HepG2 (cell line): Measurements from ENCODE around the gene THAP5. TPM values are rescaled to one million over a fixed set of nuclear protein-coding genes. Genes with fewer than 3 reads are reported as not detected.

ENCODE experiments used
- ARID2 ChIP-seq: sonication (generic); formaldehyde crosslinking; IDR thresholded peaks from 2 replicates; pipeline ENCODE4 v1.8.1; 2022; ENCODE audit warnings: mild to moderate bottlenecking, missing genetic modification reagents, borderline replicate concordance
- ARNT ChIP-seq: fragments of 450-650 bp; IDR thresholded peaks from 2 replicates; pipeline ENCODE4 v1.6.1; 2017
- ATAD3A ChIP-seq: sonication (generic); formaldehyde crosslinking; IDR thresholded peaks from 2 replicates; pipeline ENCODE4 v1.4.0; 2020; ENCODE audit warnings: missing genetic modification reagents
- BRD4 ChIP-seq: sonication (generic); formaldehyde crosslinking; IDR thresholded peaks from 2 replicates; pipeline ENCODE4 v1.4.0; 2020; ENCODE audit warnings: missing genetic modification reagents
- CBFB ChIP-seq: sonication (generic); formaldehyde crosslinking; IDR thresholded peaks from 2 replicates; pipeline ENCODE4 v1.4.0; 2020; ENCODE audit warnings: missing genetic modification reagents
- CBX1 ChIP-seq: IDR thresholded peaks from one replicate; pipeline ENCODE4 v1.6.1; 2016; ENCODE audit warnings: antibody characterized with exemption, low read depth
- ELK4 ChIP-seq: sonication (generic); formaldehyde crosslinking; IDR thresholded peaks from 2 replicates; pipeline ENCODE4 v1.9.0; 2021; ENCODE audit warnings: missing genetic modification reagents, borderline replicate concordance
- KAT8 ChIP-seq: IDR thresholded peaks from 2 replicates; pipeline ENCODE4 v1.6.1; 2016; ENCODE audit warnings: missing genetic modification reagents, missing compliant biosample characterization
- LCORL ChIP-seq, 2 experiments: fragments of 450-650 bp in 1 of 2; sonication (generic) in 1 of 2; formaldehyde crosslinking in 1 of 2; IDR thresholded peaks; 2 replicates each; pipeline versions ENCODE4 v1.5.0 to v1.6.1; 2017 to 2020; ENCODE audit warnings: antibody characterized with exemption in 1 of 2, missing genetic modification reagents in 1 of 2
- MTA3 ChIP-seq: sonication (generic); formaldehyde crosslinking; IDR thresholded peaks from 2 replicates; pipeline ENCODE4 v1.4.0; 2020; ENCODE audit warnings: missing genetic modification reagents
- MXD1 ChIP-seq: sonication (generic); formaldehyde crosslinking; IDR thresholded peaks from 2 replicates; pipeline ENCODE4 v1.4.0; 2020; ENCODE audit warnings: mild to moderate bottlenecking, missing genetic modification reagents
- NFRKB ChIP-seq: fragments of 450-650 bp; IDR thresholded peaks from 2 replicates; pipeline ENCODE4 v1.6.1; 2017
- NFYC ChIP-seq: IDR thresholded peaks from 2 replicates; pipeline ENCODE4 v1.6.1; 2016; ENCODE audit warnings: missing genetic modification reagents, missing compliant biosample characterization
- SAP130 ChIP-seq: IDR thresholded peaks from 2 replicates; pipeline ENCODE4 v1.6.1; 2016; ENCODE audit warnings: low read depth
- TEAD2 ChIP-seq: sonication (generic); formaldehyde crosslinking; IDR thresholded peaks from 2 replicates; pipeline ENCODE4 v1.9.0; 2021; ENCODE audit warnings: missing genetic modification reagents
- TFAP4 ChIP-seq: sonication (generic); IDR thresholded peaks from 2 replicates; pipeline ENCODE4 v1.6.1; 2016; ENCODE audit warnings: low read depth, borderline replicate concordance
- ZFP62 ChIP-seq: sonication (generic); formaldehyde crosslinking; IDR thresholded peaks from 2 replicates; pipeline ENCODE4 v1.4.0; 2020; ENCODE audit warnings: missing genetic modification reagents
- ZNF160 ChIP-seq: sonication (generic); formaldehyde crosslinking; IDR thresholded peaks from 2 replicates; pipeline ENCODE4 v1.8.0; 2022; ENCODE audit warnings: mild to moderate bottlenecking, inconsistent platforms, missing genetic modification reagents
- ZNF614 ChIP-seq: IDR thresholded peaks from 2 replicates; pipeline ENCODE4 v1.6.1; 2018; ENCODE audit warnings: missing biosample characterization, missing genetic modification reagents, inconsistent platforms, borderline replicate concordance
- ZNF644 ChIP-seq: IDR thresholded peaks from 2 replicates; pipeline ENCODE4 v1.6.1; 2016; ENCODE audit warnings: low read depth
- ZNF749 ChIP-seq: sonication (generic); formaldehyde crosslinking; IDR thresholded peaks from 2 replicates; pipeline ENCODE4 v1.8.0; 2022; ENCODE audit warnings: mild to moderate bottlenecking, missing genetic modification reagents, moderate library complexity, borderline replicate concordance
- ZNF777 ChIP-seq: sonication (generic); formaldehyde crosslinking; IDR thresholded peaks from 2 replicates; pipeline ENCODE4 v1.4.0; 2020; ENCODE audit warnings: missing genetic modification reagents
- ZNF788 ChIP-seq: sonication (generic); formaldehyde crosslinking; IDR thresholded peaks from 2 replicates; pipeline ENCODE4 v1.5.0; 2020; ENCODE audit warnings: mild to moderate bottlenecking, missing genetic modification reagents, borderline replicate concordance
- polyA plus RNA-seq, 8 experiments: library from polyadenylated mRNA; depleted of rRNA in 3 of 8; stranded (reverse) in 7 of 8; unstranded in 1 of 8; fragments of >200 nt; fragmentation: Illumina TruSeq in 4 of 8; extraction: Trizol in 4 of 8; gene quantifications; 2 replicates each; pipeline versions ENCODE4 v1.2.1 to v1.2.3, GENCODE V29; 2011 to 2016; ENCODE audit warnings: low read depth in 4 of 8, missing spikeins in 1 of 8, mixed read lengths in 1 of 8; ENCODE audit not compliant: insufficient read depth in 1 of 8
- total RNA-seq, 5 experiments: library from RNA; depleted of rRNA; stranded (reverse); fragments of >200 nt; fragmentation: Illumina TruSeq; extraction: Trizol; gene quantifications; 2 replicates each; pipeline ENCODE4 v1.2.3, GENCODE V29; 2016; ENCODE audit warnings: low read depth in 1 of 5
- TF ChIP-seq, protein P1 (sequence below): IDR thresholded peaks from 2 replicates; pipeline ENCODE4 v1.6.1; 2016; ENCODE audit warnings: missing biosample characterization, missing genetic modification reagents, low read depth
- TF ChIP-seq, protein P2 (sequence below): sonication (generic); formaldehyde crosslinking; IDR thresholded peaks from 2 replicates; pipeline ENCODE4 v1.4.0; 2020; ENCODE audit warnings: mild to moderate bottlenecking, missing genetic modification reagents
- TF ChIP-seq, protein P3 (sequence below): sonication (generic); formaldehyde crosslinking; conservative IDR thresholded peaks from 2 replicates; pipeline ENCODE4 v1.4.0; 2020; ENCODE audit warnings: missing genetic modification reagents

The THAP5 gene
- total and polyA plus RNA-seq, 2 of the 13 experiments (the other 11 are each of a cell fraction or from before 2014, with no cell fraction given), result 3.6 to 11.8 TPM

- TF ChIP-seq CBX1 (no peak), ELK4 (CRISPR knock-in tag) (no peak), SAP130 (CRISPR knock-in tag) (peak; percentile 97), LCORL (IDR thresholded peaks at IDR 0.05) (no peak), LCORL (CRISPR knock-in tag; IDR thresholded peaks at IDR 0.05) (peak; percentile 94), NFYC (CRISPR knock-in tag) (peak; percentile 85), TFAP4 (peak; percentile 99), ATAD3A (CRISPR knock-in tag) (no peak), ZNF644 (no peak), BRD4 (no peak), NFRKB (no peak), ZNF749 (no peak; the same call in 1 of the 2 replicates), TEAD2 (CRISPR knock-in tag) (no peak), ZNF614 (CRISPR knock-in tag) (no peak; the same call in 1 of the 2 replicates), MTA3 (CRISPR knock-in tag) (no peak), ARNT (no peak), ARID2 (CRISPR knock-in tag) (0 out of 2 replicates have a peak, but pooled peaks have one; percentile 53), KAT8 (CRISPR knock-in tag) (peak; percentile 85), CBFB (no peak; the same call in 1 of the 2 replicates), ZFP62 (no peak), ZNF788 (CRISPR knock-in tag) (no peak; the same call in 1 of the 2 replicates), ZNF160 (CRISPR knock-in tag) (no peak), MXD1 (CRISPR knock-in tag) (no peak), ZNF777 (CRISPR knock-in tag) (no peak)
- TF ChIP-seq, protein P1, sequence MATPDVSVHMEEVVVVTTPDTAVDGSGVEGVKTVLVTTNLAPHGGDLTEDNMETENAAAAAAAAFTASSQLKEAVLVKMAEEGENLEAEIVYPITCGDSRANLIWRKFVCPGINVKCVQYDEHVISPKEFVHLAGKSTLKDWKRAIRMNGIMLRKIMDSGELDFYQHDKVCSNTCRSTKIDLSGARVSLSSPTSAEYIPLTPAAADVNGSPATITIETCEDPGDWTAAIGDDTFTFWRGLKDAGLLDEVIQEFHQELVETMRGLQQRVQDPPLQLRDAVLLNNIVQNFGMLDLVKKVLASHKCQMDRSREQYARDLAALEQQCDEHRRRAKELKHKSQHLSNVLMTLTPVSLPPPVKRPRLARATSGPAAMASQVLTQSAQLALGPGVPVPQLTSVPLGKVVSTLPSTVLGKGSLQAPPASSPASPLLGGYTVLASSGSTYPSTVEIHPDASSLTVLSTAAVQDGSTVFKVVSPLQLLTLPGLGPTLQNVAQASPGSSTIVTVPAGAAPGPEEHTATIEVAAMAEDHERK (CRISPR knock-in tag), result peak; percentile 97
- TF ChIP-seq, protein P2, sequence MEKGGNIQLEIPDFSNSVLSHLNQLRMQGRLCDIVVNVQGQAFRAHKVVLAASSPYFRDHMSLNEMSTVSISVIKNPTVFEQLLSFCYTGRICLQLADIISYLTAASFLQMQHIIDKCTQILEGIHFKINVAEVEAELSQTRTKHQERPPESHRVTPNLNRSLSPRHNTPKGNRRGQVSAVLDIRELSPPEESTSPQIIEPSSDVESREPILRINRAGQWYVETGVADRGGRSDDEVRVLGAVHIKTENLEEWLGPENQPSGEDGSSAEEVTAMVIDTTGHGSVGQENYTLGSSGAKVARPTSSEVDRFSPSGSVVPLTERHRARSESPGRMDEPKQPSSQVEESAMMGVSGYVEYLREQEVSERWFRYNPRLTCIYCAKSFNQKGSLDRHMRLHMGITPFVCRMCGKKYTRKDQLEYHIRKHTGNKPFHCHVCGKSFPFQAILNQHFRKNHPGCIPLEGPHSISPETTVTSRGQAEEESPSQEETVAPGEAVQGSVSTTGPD (CRISPR knock-in tag), result no peak
- TF ChIP-seq, protein P3, sequence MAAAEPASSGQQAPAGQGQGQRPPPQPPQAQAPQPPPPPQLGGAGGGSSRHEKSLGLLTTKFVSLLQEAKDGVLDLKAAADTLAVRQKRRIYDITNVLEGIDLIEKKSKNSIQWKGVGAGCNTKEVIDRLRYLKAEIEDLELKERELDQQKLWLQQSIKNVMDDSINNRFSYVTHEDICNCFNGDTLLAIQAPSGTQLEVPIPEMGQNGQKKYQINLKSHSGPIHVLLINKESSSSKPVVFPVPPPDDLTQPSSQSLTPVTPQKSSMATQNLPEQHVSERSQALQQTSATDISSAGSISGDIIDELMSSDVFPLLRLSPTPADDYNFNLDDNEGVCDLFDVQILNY (CRISPR knock-in tag), result peak; percentile 90
These were observed 43.3 kb downstream of the THAP5 start, which contains the start of gene PNPLA8 (continued) for GRCh38 chr7:108525985-108526767.
